CD4-positive, alpha-beta T cell treated with Interleukin-15 for 1 hour (primary cell): Measurements from ENCODE around the gene ZMYM4.

Experiments used
- DNase-seq: peaks from one replicate; pipeline ENCODE4 v3.0.0-alpha.2; 2020

ZMYM4 gene

DNA sequence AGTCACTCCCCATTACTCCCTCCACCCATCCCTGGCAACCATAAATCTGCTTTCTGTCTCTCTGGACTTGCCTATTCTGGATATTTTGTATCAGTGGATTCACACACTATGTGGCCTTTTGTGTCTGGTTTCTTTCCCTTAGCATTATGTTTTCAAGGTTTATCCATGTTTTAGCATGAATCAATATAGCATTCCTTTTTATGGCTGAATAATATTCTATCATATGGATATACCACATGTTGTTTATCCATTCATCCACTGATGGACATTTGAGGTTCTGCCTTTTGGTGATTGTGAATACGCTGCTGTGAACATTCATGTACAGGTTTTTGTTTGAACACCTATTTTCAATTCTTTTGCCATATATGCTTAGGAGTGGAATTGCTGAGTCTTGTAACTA is 140.4 kb downstream of the ZMYM4 start:
- no peak for DNase-seq

DNA sequence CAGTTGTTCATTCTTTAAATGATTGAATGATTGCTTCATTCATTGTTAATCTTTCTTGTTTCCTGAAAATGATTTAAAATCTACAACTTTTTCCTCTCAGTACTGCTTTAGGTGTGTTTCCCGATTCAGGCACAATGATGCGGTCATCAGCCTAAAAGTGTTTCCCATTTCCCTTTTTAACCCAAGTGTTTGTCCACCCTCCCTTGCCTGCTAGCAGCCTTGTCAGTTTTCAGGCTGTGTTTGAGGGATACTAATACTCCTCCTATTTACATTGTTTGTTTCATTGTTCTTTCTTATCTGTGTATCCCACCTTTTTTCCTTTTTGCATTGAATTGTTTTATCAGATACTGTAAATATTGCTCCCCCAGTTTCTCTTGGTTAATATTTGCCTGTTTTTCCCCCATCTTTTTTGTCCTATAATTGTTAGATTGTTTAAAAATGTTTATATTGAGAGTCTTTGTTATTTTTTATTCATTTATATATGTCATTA is 157.6 kb downstream of the ZMYM4 start:
- DNase-seq: no peak

DNA sequence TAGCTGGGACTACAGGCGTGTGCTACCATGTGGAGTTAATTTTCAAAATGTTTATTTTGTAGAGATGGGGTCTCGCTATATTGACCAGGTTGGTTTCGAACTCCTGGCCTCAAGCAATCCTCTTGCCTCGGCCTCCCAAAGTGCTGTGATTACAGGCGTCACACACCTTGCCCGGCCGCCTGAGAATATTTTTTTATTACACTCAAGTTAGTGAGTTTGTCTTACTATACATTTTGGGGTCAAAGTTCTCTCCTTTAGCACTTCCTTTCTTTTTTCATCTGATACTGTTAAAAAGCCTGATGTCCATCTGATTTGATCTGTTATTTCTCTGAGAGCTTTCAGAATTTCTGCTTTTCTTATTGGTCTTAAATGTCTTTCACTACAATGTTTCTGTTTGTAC is 159.9 kb downstream of the ZMYM4 start:
- DNase-seq: no peak

DNA sequence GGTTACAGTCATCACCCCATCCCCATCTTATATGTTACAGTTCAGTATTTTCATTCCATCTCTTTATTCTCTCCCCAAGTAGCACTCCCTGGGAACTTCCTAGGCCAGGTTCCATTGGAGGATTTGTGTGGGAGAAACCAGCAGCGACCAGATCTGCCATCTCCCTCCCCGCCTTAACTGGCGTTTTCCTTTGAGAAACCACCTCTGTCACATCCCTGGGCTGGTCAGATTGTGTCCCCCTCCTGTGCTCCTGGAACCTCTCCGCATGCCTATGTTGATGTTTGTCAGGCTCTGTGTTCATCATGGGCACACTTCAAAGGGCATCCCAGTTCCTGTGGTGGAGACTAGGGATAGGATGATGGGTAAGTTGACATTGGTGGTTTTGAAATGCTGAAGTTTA is 162.3 kb downstream of the ZMYM4 start:
- DNase-seq: no peak

DNA sequence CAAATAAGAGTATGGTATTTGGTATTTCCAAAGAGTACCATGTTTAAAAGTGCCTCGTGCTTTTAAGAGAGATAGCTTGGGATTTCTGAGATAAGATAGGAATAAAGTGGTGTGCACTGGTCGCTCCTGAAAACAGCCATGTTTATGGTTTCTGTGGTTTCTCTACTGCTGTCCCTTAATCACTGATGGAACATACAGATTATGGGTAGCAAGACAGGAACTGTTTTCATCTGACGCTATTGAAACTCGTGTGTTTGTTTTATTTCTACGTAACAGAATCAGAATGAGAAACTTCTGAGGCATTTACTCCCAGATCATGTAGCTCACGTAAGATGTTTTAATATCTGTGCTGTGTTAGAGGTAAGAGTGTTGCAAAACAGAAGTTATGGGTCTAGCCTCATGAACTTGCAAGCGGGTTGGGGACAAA is 162.7 kb downstream of the ZMYM4 start:
- no peak for DNase-seq

DNA sequence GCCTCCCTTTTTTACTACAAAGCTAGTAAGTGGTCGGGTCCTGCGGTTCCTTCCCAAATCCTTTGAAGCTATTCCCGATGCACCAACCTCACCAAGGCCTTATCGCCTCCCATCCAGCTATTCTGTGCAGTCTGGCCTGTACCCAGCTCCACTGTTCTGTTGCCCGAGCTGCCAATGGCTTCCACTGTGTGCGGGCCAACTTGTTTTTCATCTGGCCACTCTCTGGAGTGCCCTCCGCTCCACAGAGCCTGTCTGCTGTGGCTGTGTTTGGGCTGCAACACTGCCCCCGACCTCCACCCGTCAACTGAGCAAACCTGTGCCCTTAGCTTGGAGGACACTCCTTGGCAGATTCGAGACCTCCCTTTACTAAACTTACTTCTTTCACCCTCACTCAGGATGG is 163.7 kb downstream of the ZMYM4 start:
- no peak for DNase-seq

DNA sequence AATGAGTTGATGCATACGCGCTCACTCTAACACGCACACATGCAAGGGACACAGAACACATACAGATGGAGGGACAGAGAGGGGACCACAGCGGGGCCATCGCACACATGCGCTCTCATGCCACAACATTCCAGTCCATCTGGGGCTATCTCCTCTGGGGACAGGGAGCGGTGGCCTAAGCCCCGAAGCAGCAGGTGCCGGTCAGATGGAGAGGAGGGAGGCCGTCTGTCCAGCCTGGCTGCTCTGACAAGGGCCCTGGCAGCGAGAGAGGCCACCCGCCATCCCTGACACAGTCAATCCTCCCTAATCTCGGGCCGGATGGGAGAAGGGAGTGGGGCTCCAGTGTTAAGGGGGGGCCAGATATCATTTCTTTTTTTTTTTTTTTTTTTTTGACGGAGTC is 165.2 kb downstream of the ZMYM4 start:
- no peak for DNase-seq

DNA sequence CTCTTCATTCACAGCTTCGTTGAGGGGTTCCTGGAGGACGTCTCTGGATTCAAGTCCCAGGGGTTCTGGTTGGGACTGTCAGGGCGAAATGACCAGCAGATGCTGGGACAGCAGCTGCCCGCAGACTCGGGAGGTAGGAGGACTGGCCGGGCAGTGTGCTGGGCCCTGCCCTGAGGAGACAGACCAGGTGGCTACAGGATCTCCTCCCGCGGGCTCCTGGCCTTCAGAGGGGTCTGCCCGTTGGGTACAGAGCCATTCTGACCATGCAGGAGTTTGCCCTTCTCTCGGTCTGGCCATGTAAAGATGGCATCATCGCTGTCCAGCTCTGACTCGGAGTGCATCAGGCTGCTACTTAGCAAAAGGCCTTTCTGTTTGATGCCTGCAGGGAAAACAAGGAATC is 166.2 kb downstream of the ZMYM4 start:
- DNase-seq: no peak

DNA sequence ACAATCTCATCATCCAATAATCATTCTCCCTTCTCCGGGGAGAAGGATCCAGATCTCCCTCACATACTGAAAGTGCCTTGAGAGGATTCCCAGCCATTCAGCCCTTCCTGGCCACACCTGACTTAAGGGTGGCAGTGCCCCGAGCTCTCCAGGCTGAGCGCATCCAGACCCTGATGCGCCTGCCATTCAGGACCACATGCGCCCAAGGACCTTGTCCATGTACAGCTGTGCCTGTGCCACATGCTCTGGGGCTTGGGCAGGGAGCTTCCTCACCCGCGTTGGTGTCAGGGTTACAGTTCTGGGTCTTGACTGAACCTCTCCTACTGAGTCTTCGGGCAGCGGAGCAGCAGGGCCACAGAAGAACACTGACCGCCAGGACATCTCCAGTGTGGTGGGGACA is 167.6 kb downstream of the ZMYM4 start:
- no peak for DNase-seq

DNA sequence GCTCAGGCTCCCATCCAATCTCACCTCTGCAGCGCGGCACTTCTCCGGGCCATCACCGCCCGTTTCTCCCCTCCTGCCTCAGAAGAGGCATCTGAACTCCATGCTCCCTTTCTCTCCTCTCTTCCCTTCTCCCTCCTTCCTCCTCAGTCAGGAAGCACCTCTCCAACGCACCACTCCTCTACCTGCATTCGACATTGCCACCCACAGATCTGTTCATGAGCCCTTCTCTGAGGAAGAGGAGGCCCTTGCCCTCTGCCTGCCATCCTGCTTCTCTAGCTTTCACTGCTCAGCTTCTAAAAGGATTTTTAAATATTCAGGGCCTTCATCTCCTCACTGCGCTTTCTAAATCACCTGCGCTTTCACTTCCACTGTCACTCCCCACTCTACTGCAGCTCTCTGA is 168.7 kb downstream of the ZMYM4 start:
- no peak for DNase-seq

DNA sequence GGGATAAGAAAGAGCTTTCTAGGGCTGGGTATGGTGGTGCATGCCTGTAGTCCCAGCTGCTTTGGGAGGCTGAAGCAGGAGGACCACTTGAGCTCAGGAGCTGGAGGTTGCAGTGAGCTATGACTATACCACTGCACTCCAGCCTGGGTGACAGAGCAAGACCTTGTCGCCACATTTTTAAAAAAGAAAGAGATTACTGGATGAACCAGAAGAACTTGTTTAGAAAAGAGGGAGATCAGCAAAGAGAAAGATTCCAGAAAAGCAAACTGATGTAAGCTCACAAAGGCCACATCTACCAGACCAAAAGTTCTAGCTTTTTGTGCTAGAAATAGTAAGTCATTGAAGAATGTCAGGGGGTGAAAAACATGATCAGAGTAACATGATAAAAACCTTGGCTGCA is 171.1 kb downstream of the ZMYM4 start:
- DNase-seq: no peak

DNA sequence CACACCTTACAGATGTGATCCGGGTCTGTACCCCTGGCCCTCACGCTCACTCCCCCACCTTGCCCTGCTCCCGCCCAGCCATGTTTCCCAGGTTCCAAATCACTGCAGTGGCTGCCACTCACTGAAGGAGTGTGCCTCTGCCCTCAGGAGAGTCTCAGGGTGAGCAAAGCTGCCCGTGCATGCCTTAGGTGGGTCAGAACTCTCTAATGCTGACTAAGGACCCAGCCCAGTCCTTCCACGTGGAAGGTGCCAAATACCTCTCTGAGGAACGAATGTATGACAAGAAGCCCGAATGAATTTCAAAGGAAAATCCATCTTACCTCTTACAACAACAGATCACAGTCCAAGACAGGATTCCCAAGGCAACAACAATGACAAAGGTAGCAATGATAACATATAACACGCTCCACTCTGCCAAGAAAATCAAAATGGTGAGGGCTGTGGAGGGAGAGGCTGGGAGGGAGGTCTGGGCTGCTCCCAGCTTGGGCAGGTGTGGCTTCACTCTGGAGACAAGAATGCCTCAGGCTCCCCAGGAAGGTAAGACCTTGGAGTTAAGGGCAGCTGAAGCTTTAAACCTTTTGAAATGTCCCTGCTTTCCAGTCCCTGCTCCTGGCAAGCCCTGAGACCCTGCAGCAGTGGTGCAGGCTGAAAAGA is 173.5 kb downstream of the ZMYM4 start:
- DNase-seq: no peak

DNA sequence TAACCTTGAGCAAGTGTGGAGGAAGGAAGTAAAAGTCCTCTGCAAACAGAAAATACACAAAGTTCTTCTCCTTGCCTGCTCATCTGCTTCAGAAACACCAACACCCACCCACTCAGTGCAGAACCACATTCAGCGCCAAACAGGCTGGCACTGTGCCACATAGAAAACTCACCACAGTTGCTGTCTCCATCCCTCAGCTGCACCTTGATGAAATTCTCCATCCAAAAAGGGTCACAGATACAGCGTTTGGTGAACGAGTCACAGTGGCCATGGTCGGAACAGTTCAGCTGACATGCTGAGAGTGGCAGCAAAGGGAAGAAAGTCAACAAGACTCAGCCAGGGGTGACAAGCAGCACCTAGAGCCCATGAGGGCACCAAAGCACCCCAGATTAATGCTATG is 174.2 kb downstream of the ZMYM4 start:
- DNase-seq: peak; percentile 17

DNA sequence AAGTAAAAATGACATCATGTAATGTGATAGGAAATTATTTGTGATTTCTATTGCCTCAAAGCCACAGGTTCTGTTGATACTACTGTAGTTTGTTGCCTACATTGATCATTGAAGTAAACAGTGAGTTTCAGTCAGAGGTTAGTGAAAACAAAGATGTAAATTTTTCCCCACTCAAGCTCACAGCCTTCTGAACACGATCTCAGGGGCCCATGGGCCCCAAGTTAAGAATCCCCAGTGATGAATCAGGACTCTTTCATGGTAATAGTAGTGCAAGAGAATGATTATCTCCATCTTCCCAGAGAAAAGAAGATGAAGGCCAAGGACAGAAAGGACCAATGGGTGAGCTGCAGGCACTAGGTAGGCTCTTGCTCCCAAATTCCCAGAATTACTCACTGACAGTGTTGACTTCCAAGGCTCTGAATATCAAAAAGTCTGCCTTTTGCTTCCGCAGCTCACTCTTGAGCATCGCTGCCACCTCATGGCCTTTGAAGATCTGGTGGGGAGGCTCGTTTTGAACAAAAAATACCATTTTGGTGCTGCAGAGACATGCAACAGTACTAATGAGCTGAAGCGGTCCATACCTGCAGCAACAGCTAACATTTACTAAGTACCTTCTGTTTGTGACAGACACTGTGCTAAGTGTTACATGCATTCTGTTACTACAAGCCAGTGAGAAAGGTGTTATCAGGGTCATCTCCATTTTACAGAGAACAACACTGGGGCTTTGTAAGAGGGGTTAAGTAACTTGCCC is 175.4 kb downstream of the ZMYM4 start:
- no peak for DNase-seq

DNA sequence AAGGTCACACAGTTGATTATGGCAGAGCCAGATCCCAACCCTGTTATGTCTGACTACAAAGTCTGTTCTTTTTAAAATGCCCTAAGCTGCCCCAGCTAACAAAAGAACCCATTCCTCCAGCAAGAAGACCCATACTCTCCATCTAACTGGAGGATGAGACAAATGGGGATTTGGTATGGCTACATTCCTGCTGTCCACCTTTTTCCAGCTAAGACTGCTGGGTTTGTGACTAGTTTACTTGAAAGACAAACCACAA is 175.9 kb downstream of the ZMYM4 start:
- no peak for DNase-seq

DNA sequence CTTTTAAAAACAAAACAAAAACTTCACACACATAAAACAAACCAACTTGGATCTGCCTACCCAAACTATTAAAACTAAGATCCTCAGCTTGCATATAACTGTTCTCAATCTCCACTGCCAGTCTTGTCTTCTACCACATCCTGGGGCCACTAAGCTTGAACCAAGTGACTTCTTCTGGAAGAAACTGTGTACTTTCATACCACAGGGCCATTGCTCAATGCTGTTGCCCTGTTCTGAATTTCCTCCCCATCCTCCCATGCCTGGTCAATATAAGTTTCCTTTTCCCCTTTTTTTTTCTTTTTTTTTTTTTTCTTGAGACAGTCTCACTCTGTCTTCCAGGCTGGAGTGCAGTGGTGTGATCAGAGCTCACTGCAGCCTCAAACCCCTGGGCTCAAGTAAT is 178.8 kb downstream of the ZMYM4 start:
- DNase-seq: no peak

DNA sequence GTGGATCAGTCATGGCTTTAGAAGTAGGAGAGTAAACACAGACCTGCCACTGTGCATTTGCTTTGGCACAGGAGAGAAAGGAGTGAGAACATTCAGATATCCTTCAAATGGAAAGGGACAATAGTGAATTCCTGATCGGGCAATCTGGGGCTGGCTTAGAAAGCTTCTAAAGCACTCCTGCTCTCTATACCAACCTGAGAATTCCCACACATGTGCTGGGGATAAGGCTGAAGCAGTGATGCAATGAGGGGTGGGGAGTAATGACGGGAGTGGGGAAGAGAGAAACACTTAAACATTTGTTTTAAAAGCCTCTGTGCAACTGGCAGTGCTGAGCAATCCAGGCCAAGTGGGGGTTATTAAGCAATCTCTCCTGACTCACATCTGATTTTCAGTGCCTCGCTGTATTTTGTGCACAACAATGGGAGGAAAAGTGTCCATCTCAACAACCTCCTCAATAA is 179.9 kb downstream of the ZMYM4 start:
- no peak for DNase-seq

DNA sequence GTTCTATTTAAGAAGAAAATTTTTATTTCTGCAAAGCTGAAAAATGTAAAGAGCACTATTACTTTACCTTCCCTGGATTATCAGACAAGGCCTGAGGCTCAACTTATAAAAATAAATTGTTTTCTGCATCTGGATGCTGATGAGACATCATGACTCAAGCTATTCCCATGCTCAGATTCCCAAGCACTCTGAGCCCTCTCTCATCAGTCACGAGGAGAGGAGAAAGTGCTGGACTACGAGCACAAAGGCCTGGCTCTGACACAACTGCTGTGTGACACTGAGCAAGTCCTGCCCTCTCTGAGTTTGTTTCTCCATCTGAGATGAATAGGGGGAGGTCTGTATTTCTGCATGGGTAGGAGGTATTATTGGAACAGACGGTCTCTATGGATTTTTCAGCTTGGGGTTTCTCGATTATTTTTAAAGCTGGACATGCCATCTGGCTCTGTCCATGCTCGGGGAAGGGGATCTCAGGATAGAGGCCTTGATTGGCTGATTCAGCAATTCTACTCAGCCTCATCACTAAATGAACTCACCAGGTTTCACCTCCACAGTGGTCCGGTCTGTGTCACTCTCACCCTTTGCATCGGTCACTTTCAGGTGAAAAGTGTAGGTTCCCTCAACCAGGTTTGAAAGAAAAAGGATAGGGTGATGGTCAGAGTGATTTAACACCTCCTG is 181.0 kb downstream of the ZMYM4 start:
- no peak for DNase-seq

DNA sequence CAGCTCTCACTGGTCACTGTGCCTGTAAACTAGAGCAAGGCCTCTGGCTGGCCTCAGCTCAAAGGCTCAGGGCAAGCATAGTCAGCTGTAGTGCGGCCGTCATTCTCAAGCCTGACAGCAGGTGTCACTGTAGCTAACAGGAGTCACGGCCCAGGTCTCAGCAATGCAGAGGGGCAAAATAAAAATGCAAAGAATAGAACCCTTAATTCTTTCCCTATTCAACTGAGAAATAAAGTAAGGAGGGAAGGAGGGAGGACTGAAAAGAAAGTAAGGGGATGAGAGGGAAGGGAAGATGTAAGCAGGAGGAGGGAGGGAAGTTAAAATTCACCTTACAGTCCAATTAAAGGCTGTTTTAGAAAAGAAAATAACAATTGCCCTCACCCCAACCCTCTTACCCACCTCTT is 182.6 kb downstream of the ZMYM4 start:
- peak; percentile 68 for DNase-seq

DNA sequence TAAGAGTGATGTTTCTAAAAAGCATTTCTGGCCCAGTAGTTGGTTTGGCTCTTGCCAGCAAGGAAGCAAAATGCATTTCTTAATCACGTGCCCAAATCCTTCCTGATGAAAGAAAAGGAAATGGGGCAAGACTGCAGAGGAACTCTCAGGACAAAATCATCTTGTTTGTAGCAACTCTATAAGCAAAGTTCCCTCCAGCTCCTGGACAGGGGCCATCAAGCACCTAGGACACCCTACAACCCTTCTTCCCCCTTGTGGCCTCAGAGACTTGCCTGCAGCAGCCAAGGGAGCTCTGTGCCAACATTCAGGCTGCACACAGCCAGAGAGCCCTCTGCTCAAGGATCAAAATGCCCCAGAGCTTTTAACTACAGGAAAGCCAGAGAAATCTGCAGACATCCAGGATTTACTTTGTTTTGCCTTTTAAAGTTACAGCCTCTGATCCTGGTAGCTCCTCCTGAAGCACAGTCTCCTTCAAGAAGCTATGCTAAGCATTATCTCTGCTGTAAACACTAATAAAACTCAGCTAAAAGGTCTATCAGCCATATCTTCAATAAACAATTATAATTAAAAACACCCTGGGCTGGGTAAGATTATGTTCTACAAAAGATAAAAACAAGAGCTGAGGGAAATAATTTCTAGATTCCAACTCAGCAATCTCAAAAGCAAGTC is 183.7 kb downstream of the ZMYM4 start:
- DNase-seq: peak; percentile 21

DNA sequence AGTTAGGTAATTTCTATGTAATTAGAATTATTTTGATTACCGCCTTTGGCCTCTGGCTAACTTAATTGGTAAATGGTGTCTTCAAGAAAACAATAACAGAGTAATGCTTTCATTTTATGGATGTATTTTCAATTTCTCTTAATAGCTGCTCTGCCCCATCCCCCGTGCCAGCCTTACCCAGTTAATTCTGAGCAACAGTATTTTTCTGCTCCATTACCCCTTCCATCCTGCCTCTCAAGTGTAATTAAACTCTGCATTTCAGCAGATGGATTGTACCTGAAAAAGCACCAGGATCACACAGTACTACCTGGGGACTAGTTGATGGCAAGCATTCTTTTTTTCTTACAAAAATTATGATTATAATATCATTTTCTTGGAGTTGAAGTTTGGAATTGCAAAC is 184.5 kb downstream of the ZMYM4 start:
- DNase-seq: no peak

DNA sequence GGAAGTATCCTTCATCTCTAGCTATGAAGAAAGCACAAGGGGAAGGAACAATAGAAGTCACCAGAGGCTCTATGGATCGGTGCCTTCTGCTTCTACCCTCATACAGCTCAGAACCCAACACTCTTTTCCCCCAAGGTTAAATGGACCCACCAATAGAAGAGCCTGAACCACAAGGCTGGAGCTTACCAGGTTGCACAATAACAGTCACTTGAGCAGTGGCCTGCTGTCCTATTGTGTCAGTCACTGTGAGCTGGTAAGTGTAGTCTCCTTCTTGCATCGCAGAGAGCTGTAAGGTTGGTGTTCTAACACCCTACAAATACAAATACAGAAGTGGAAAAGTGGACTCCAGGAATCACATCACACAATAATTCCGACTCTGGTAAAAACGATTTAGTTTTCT is 185.7 kb downstream of the ZMYM4 start:
- no peak for DNase-seq

DNA sequence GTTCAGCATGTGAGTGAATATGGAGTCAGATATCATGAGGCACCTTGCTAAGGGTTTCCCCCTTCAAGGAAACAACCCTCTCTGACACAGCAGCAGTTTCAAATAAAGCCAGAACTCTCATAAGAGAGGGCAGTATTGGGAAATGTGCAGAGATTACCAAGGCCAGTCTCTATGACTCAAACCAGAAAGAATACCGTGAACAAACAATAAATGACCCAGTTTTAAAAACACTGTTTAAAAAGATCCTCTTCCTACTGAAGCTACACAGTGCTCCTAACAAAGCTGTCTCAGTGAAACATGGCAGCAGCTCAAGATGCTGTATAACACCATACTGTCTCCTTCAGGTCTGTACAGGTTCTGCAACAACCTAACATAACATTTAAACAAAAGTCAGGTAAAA is 186.1 kb downstream of the ZMYM4 start:
- DNase-seq: no peak

DNA sequence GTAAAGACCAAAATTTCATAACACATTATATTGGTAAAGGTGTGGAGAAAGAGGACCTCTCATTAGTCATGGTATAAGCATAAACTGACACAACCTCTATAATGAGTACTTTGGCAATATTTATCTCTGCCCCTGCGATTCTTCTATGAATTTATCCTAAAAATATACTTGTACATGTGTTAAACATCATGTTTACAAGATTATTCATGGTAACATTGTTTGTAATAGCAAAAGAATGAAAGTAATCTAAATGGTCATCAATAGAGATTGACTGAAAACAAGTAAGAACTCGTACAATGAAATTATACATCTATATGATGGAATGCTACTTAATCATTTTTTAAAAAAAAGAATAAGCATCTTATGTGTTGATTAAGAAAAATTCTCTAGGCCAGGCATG is 192.3 kb downstream of the ZMYM4 start:
- no peak for DNase-seq
